NB4 (cell line): ENCODE measurements around the gene MDN1.

Source experiments
- CTCF ChIP-seq: IDR thresholded peaks from one replicate; pipeline ENCODE4 v1.5.1; 2012; ENCODE audit warnings: low read depth, low read length
- POLR2A ChIP-seq: IDR thresholded peaks from 2 replicates; pipeline ENCODE4 v1.6.1; 2011; ENCODE audit warnings: mild to moderate bottlenecking; ENCODE audit not compliant: insufficient read length; ENCODE audit errors: extremely low read depth

GRCh38 chr6:89807581-89807980, 12.0 kb downstream of the MDN1 start:
- TF ChIP-seq CTCF (no peak), POLR2A (no peak)
